GM21381 (cell line): ENCODE data around the gene CACNA2D4.

Source experiments
- ATAC-seq: cut with Tn5 transposase; IDR thresholded peaks from one replicate; pipeline ENCODE4 v1.9.1; 2021; ENCODE audit warnings: mild to moderate bottlenecking, moderate library complexity; ENCODE audit not compliant: unreplicated experiment

CACNA2D4 gene

DNA sequence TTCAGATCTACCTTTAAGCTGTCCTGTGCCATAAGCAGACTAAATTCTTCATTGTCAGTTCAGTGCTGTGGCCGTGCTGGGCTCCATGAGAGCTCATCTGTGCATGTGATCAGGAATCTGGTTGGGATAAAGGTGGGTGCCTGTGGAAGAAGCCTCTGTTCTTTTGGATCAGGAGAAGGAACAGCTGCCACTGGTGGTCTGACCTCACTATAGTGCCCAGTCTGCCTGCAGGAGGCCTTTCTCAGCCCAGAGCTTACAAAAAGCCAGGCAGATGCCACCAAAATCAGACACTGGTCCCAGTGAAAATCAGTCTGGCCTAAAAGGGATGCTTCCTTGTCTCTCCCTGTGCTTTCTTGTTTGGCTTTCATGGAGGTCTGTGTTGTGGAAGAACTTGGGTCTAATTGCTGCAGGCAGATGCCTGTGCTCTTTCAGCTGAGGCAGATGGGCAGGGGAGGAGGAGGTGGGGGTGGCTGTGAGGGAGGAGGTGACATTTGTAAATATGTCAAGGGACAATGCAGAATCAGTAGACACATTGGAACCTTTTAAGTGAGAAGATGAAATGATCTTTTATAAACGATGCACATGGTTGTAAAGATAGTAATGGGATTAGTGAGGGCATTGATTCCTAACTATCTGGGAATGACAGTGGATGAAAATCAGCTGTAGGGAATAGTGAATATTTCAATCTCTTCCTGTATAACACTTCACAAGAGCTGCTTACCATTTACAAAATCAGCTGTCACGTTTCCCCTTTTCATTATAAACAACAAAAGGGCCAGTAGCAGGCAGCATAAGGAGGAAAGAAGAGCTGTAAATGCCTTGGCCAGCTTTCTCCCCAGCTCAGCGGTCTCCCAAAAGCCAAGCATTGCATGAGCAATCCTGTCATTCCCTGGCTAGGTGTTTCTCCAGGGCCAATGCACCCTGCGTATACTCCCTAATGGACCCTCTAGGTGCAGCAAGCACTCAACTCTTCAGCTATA, 44.6 kb downstream of the CACNA2D4 start:
- no peak for ATAC-seq

GRCh38 chr12:1872448-1872847, 46.0 kb downstream of the CACNA2D4 start:
- no peak for ATAC-seq

DNA sequence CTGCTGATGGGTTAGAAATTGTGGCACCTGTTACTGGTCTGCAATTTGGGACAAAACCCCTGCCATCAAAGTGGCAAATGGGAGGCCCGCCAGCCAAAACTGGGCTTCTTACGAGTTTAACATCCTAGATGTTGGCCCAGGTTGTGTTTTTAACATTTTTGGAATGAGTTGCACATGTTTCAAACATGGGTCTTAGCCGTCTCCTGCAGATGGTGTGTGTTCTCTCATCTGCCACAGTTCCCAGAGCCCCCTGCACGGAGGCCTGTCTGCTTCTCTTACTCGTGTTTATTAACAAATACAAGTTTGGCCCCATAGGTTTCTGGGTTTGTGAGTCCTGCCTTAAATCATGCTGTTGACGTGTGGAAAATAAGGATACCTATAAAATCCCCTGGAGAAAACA, 46.5 kb downstream of the CACNA2D4 start:
- ATAC-seq, result no peak

- no peak for ATAC-seq
Measured at GRCh38 chr12:1870998-1871917, 47.2 kb downstream of the CACNA2D4 start.

DNA sequence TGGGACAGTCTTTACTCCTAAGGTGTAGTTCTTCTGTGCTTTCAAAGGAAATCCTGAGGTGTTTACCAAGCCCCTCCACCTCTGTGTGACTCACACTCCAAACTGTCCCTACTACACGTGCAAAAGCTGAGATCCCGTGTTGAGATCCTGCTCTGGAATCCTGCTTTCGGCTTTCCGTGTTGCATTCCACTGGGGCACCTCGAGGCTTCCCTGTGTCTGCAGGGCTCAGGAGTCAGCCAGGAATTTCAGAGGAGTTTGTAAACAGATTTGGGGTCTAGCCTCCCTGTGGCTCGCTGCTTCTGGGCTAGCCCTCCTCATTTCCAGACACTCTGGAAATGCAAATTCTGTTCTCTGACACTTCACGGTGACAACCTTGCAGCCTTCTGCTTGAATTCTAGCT, 48.4 kb downstream of the CACNA2D4 start:
- no peak for ATAC-seq

- ATAC-seq, result no peak
Measured at GRCh38 chr12:1869145-1869544, 49.3 kb downstream of the CACNA2D4 start.

DNA sequence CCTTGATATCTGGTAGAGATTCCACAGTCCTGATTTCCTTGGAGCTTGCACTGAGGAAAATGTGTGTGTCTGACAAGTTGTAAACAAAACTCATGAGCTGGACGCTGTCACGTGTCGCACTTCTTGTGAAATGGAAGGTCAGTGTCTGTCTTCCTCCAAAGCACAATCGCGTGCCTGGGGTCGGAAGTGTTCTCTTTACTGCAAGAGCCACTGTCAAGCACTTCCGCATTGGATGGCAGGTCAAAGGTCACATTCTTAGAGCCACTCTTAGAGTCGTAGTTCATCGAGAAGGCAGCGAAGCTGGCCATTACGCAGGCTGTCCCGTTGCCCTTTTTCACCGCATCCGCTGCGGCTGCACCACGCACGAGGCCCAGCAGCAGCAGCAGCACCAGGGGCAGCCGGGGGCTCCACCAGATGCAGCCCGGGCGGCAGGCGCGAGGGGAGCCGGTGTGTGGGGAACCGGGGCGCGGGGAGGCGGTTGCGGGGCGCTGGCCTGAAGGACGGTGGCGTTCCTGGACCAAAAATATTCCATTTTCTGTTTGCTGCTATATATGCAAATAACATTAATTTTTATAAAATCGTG, 53.1 kb downstream of the CACNA2D4 start:
- ATAC-seq, result no peak

- no peak for ATAC-seq
Measured at GRCh38 chr12:1864867-1865266, 53.6 kb downstream of the CACNA2D4 start.

- no peak for ATAC-seq
Measured at GRCh38 chr12:1864456-1864855, 54.0 kb downstream of the CACNA2D4 start.

DNA sequence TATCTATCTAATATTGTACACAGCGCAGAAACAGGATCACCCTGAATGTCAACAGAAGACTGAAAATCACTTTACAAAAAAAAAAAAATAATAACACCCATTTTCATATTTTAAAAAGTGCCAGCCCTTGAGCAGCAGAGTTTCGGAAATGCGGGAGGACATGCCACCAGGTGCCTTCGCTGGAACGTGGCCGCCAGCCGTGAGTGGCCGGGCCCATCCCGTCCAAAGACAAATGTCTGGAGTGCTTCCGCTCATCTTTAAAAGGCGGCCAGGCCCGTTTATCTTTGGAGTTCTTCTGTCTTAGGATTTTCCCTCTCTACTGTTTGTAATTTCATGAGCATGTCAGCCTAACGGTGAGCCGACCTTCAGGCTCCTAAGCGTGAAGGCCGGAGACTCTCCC, 54.6 kb downstream of the CACNA2D4 start:
- no peak for ATAC-seq

- no peak for ATAC-seq
Measured at GRCh38 chr12:1862973-1863372, 55.5 kb downstream of the CACNA2D4 start.

DNA sequence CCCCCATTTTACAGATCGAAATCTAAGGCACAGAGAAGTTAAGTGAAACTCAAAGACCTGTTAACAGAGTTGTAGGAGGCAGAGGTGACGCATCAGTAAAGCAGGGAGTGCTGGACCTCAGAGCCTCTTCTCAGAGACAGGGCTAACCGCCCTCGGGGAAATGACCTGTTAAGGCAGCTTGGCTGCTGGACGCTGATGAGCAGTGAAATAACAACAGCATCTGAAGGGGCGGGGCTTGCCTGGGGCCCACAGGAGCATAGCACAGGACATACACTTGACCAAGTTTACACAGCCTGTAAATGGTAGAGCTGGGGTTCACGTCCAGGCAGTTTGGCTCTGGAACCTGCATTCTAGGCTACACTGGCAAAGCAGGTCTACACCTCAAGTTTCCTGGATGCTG, 58.8 kb downstream of the CACNA2D4 start:
- no peak for ATAC-seq

DNA sequence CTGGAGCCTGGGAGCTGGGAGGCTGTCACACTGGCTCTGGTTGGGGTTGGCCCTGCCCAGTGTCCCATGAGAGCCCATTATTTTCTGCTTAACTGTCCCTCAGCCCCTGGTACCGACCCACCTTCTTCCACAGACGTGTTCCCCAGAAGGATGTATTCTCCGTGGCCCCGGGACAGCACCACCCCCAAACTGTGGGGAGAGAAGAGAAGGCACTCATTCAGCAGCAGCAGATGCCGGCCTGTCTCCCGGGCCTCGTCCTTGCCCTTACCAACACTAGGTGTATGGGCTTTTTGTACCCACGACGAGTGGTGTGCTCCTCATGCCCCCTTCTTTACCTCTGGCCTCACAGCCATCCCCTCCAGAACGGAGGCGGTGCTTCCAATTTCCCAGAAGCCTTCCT, 60.0 kb downstream of the CACNA2D4 start:
- ATAC-seq, result no peak

GRCh38 chr12:1857821-1858220, 60.6 kb downstream of the CACNA2D4 start:
- no peak for ATAC-seq

DNA sequence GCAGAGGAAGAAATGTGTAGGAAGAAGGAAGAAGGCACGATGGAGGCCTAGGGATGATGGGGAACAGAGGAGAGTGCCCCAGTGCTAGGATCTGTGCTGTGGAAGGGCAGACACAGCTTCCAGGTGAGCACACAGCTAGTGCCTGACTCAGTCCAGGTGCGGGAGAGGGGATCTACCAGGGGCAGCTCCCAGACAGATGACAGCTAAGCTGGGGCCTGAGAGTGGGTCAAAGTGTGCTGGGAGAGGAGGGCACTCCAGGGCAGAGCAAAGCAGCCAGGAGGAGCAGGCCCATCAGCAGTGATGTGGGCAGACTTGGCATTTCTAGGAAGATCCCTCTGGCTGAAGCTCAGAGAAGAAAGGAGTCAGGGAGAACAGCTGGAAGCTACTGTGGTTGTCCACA, 61.4 kb downstream of the CACNA2D4 start:
- ATAC-seq, result no peak

DNA sequence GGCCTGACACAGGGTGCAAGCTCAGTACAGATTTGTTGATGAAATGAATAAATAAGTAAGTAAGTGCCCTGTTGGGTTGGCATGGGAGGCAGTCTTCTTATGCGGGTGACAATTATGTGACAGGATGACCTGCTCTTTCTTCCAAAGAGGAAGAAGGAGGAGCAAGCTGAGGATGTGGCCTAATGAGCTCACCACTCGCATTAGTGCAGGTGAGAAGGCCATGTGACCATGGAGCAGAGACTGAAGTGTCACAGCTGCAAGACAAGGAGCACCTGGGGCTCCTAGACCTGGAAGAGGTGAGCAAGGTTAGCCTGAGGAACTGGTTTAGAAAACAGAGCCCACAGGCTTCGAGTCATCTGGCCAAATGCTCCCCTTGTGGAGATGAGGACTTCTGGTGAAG, 63.2 kb downstream of the CACNA2D4 start:
- ATAC-seq, result no peak

GRCh38 chr12:1853716-1854115, 64.7 kb downstream of the CACNA2D4 start:
- ATAC-seq, result no peak

DNA sequence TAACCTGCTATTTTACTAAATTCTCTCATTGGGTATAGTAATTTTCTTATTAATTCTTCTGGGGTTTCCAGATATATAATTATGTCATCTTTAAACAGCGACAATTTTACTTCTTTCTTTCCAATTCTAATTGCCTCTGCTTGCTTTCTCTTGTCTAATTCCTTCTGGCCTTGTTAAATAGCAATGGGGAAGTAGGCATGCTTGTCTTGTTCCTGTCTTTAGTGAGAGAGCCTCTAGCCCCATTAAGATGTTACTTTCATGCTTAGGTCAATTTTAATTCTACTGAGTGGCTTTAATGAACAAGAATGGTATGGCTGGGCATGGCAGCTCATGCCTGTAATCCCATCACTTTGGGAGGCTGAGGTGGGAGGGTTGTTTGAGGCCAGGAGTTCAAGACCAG, 66.4 kb downstream of the CACNA2D4 start:
- ATAC-seq, result no peak

DNA sequence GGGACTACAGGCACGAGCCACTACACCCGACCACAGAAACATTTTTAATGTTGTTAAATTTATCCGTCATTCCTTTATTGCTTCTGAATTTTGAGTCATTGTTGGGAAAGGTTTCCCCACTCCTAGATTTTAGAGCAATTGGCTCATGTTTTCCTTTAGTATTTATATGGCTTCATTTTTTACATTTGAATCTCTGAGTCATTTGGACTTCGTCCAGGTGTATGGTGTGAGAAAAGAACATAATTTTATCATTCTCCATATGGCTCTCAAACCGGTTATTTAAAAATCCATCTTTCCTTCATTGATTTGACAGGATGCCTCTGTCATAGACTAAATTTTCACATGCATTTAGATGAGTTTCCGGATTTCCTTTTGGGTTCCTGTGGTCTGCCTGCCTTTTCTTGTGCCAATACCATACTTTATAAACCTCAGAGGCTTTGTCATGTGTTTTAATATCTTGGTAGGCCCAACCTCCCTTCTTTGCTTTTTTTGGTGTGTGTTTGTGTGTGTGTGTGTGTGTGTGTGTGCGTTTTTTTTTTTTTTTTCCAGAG, 67.2 kb downstream of the CACNA2D4 start:
- no peak for ATAC-seq

DNA sequence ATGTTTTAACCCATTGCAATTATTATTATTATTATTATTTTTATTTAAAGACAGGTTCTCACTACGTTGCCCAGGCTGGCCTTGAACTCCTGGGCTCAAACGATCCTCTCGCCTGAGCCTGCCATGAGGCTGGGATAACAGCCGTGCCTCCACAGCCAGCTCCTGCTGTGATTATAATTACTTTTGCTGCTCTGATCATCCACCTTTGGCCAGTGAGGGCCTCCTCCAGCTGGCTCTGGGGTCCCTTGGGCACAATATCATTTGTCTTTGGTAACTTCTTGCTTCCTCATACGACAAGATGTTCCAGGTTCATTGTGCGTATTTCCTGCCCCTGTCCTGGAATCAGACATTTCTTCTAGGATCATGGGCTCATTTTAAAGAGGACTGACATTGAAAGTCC, 69.7 kb downstream of the CACNA2D4 start:
- no peak for ATAC-seq

GRCh38 chr12:1848146-1848545, 70.3 kb downstream of the CACNA2D4 start:
- no peak for ATAC-seq
